Measurements from ENCODE around the gene SORCS3.

Gene SORCS3

DNA sequence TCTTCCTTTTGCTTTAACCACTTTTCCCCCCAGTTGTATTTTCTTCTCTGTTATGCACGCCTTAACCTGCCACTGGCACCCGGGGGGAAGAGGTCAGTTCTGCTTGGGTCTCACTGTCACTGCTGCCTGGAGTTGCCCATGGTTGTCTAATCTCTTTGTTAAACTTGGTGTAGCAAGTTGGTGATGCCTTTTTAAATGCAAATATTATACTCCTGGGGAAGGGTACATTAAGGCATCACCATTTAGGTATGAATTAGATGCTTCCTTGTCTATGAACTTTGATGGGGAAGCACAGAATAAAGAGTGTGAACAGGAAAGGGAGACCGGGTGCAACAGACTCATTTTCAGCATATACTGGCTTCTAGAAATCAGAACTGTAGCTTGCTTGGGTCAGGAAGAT lies 9.1 kb upstream of the SORCS3 start:
- H3K9me2 ChIP-seq (replicated peaks; ENCODE audit: insufficient read depth, low read length) = 0 out of 2 replicates have a peak, but pooled peaks cover 3% of the 10 kb centered on the region
- H3K36me3 ChIP-seq (ENCODE audit: low read length) = no peaks in the 10 kb centered on the region
- H3K9ac ChIP-seq (ENCODE audit: low read length) = no peak overlapping the region
- H3K79me2 ChIP-seq (ENCODE audit: insufficient read depth, low read length) = no peaks in the 10 kb centered on the region
- H2AFZ ChIP-seq (ENCODE audit: low read depth, low read length, severe bottlenecking) = no peak overlapping the region
- H3K27me3 ChIP-seq (ENCODE audit: low read length) = no peaks in the 10 kb centered on the region
- no peaks in the 10 kb centered on the region for H3F3A ChIP-seq (ENCODE audit: insufficient read depth)
- H3K9me3 ChIP-seq (ENCODE audit: insufficient read depth, low read length) = no peaks in the 10 kb centered on the region
- H4K20me1 ChIP-seq (ENCODE audit: low read depth, low read length) = no peaks in the 10 kb centered on the region
- H3K4me2 ChIP-seq (ENCODE audit: low read depth, low read length, poor library complexity, severe bottlenecking) = no peak overlapping the region
- no peak overlapping the region for H3K27ac ChIP-seq (ENCODE audit: low read depth, low read length)
- TF ChIP-seq, protein P1, sequence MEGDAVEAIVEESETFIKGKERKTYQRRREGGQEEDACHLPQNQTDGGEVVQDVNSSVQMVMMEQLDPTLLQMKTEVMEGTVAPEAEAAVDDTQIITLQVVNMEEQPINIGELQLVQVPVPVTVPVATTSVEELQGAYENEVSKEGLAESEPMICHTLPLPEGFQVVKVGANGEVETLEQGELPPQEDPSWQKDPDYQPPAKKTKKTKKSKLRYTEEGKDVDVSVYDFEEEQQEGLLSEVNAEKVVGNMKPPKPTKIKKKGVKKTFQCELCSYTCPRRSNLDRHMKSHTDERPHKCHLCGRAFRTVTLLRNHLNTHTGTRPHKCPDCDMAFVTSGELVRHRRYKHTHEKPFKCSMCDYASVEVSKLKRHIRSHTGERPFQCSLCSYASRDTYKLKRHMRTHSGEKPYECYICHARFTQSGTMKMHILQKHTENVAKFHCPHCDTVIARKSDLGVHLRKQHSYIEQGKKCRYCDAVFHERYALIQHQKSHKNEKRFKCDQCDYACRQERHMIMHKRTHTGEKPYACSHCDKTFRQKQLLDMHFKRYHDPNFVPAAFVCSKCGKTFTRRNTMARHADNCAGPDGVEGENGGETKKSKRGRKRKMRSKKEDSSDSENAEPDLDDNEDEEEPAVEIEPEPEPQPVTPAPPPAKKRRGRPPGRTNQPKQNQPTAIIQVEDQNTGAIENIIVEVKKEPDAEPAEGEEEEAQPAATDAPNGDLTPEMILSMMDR (IDR thresholded peaks at IDR 0.05; ENCODE audit: insufficient read depth, low read length, poor library complexity, severe bottlenecking) = no peak
- no peak for TF ChIP-seq EZH2phosphoT487 (conservative IDR thresholded peaks at IDR 0.05; ENCODE audit: low read length)
- no peak overlapping the region for H3K4me3 ChIP-seq (ENCODE audit: insufficient read depth, low read length, poor library complexity, severe bottlenecking)

DNA sequence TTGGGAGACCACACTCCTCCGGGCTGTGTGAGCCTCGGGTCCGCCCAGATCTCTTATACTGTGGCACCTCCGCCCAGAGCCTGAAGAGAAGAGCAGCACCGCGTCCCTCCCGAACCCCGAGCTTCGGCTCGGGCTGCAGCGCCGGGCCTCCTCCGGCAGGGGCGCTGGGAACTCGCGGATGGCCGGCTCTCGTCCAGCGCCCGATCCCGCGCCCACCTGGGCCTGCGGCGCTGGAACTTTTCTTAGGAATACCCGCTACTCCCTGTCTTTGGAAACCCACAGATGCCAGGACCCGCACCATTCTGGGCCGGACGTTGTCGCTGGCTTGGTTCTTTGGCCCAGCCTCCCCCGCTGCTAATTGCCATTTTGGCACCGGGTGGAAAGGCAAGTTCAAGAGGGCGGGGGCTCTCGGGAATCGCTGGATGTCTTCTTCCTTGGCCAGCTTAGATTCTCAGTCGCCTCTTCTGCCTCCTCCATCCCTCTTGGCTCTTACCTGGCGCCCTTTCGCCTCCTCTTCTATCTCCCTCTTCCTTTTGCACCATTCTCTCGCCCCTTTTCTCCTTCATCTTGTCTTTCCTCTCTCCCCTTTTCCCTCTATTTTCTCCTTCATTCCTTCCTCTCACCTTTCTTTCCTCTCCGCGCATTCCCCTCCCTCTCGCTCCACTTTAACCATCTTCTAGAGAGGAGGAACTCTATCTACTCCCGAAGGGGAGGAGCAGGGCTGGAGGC lies 2.1 kb upstream of the SORCS3 start:
- Histone ChIP-seq H3K9me2 (replicated peaks; ENCODE audit: insufficient read depth, low read length) (no peaks in the 10 kb centered on the region), H3K4me2 (ENCODE audit: low read depth, low read length, poor library complexity, severe bottlenecking) (no peak overlapping the region), H2AFZ (ENCODE audit: low read depth, low read length, severe bottlenecking) (no peak overlapping the region), H3K79me2 (ENCODE audit: insufficient read depth, low read length) (no peaks in the 10 kb centered on the region), H3K36me3 (ENCODE audit: low read length) (no peaks in the 10 kb centered on the region), H3K4me3 (ENCODE audit: insufficient read depth, low read length, poor library complexity, severe bottlenecking) (no peak overlapping the region), H3K27ac (ENCODE audit: low read depth, low read length) (no peak overlapping the region), H3F3A (ENCODE audit: insufficient read depth) (no peaks in the 10 kb centered on the region), H3K9ac (ENCODE audit: low read length) (no peak overlapping the region), H3K27me3 (ENCODE audit: low read length) (no peaks in the 10 kb centered on the region), H3K9me3 (ENCODE audit: insufficient read depth, low read length) (no peaks in the 10 kb centered on the region), H4K20me1 (ENCODE audit: low read depth, low read length) (no peaks in the 10 kb centered on the region)
- no peak for TF ChIP-seq EZH2phosphoT487 (conservative IDR thresholded peaks at IDR 0.05; ENCODE audit: low read length)
- TF ChIP-seq, protein P1 (IDR thresholded peaks at IDR 0.05; ENCODE audit: insufficient read depth, low read length, poor library complexity, severe bottlenecking) = no peak

DNA sequence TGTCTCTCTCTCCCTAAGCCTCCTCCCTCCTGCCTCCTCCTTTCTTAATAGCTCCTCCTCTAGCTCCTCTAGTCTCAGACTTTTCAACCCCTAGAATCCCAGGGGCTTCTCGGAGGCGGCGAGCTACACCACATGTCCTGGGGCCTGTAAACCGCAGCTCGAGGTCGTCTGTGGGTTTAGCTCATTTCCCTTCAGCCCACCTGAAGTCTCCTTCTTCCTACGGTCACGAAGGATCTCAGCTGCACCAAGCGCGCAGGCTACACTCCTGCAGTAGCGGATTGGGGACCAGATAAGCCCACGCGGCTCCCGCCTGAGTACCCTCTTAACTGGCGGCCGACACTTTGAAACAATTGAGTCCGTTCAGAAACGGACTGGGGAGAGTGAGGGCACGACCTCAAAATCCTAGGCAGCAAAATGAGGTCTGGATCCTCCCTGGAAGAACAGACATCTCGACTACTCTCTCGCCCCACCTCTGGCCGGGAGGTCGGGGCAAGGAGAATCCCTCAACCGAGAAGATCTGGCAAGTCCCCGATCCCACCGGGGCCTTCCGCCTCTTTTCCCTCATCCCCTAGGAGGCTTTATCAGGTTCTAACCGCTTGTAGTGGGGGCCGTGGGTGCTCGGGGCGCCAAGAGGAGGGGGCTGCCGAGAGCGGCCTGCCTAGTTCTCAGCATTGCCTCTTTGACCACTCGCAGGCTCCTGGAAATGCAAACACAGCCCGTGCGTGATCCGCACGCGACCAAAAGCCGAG lies 1.3 kb upstream of the SORCS3 start:
- Histone ChIP-seq H3K9me3 (ENCODE audit: insufficient read depth, low read length) (no peaks in the 10 kb centered on the region), H3K9ac (ENCODE audit: low read length) (no peak overlapping the region), H3K4me3 (ENCODE audit: insufficient read depth, low read length, poor library complexity, severe bottlenecking) (no peak overlapping the region), H3K27ac (ENCODE audit: low read depth, low read length) (no peak overlapping the region), H3K79me2 (ENCODE audit: insufficient read depth, low read length) (no peaks in the 10 kb centered on the region), H3K27me3 (ENCODE audit: low read length) (no peaks in the 10 kb centered on the region), H2AFZ (ENCODE audit: low read depth, low read length, severe bottlenecking) (no peak overlapping the region), H3K4me2 (ENCODE audit: low read depth, low read length, poor library complexity, severe bottlenecking) (no peak overlapping the region), H4K20me1 (ENCODE audit: low read depth, low read length) (no peaks in the 10 kb centered on the region), H3F3A (ENCODE audit: insufficient read depth) (no peaks in the 10 kb centered on the region), H3K9me2 (replicated peaks; ENCODE audit: insufficient read depth, low read length) (no peaks in the 10 kb centered on the region), H3K36me3 (ENCODE audit: low read length) (no peaks in the 10 kb centered on the region)
- TF ChIP-seq, protein P1 (IDR thresholded peaks at IDR 0.05; ENCODE audit: insufficient read depth, low read length, poor library complexity, severe bottlenecking) = no peak
- TF ChIP-seq EZH2phosphoT487 (conservative IDR thresholded peaks at IDR 0.05; ENCODE audit: low read length) = no peak
